HEK293 (cell line): ENCODE measurements around the gene CYB5R3.

ENCODE experiments used
- CTCF ChIA-PET: fragments of 350-600 bp; formaldehyde crosslinking; extraction: SDS; loops from one replicate; lab custom pipeline; 2021; ENCODE audit warnings: antibody characterized with exemption; lab: Yijun Ruan, JAX
- POLR2A ChIA-PET: fragments of 300-600 bp; formaldehyde crosslinking; extraction: SDS; loops from one replicate; lab custom pipeline; 2020; ENCODE audit warnings: antibody characterized with exemption, inconsistent platforms; lab: Yijun Ruan, JAX
- H3K27ac ChIP-seq: fragments of 200-500 bp; sonication (Bioruptor generic); 2 replicates; pipeline ENCODE4 v1.5.1; 2014; ENCODE audit warnings: low read depth, low read length, control low read depth, inconsistent platforms; ENCODE audit errors: extremely low read depth
- H3K36me3 ChIP-seq, 2 experiments: fragments of 200-500 bp in 1 of 2; sonication (Bioruptor generic) in 1 of 2; 1 replicate in 1 of 2; 2 replicates in 1 of 2; pipeline ENCODE4 v1.5.1; 2014 to 2017; ENCODE audit warnings: inconsistent platforms in 2 of 2, low read length in 2 of 2; ENCODE audit not compliant: control insufficient read depth in 2 of 2, insufficient read depth in 1 of 2
- H3K4me1 ChIP-seq: fragments of 200-500 bp; sonication (Bioruptor generic); 2 replicates; pipeline ENCODE4 v1.5.1; 2014; ENCODE audit warnings: mild to moderate bottlenecking, low read length, inconsistent platforms; ENCODE audit not compliant: control insufficient read depth, insufficient read depth
- H3K4me3 ChIP-seq: 2 replicates; pipeline ENCODE4 v1.5.1; 2011; ENCODE audit warnings: low read depth, mild to moderate bottlenecking, control low read depth, low read length, moderate library complexity
- H3K9me3 ChIP-seq: fragments of 200-500 bp; sonication (Bioruptor generic); 2 replicates; pipeline ENCODE4 v1.5.1; 2014; ENCODE audit warnings: low read depth, low read length, inconsistent platforms; ENCODE audit not compliant: control insufficient read depth, insufficient read depth
- GFI1B ChIP-seq: fragments of 450-650 bp; formaldehyde crosslinking; IDR thresholded peaks from 2 replicates; pipeline ENCODE4 v1.5.1; 2016; ENCODE audit warnings: missing biosample characterization, missing genetic modification characterization
- KLF9 ChIP-seq: fragments of 450-650 bp; formaldehyde crosslinking; IDR thresholded peaks from 2 replicates; pipeline ENCODE4 v1.5.1; 2016; ENCODE audit warnings: missing biosample characterization, missing genetic modification characterization, low read depth
- MEIS1 ChIP-seq: sonication (generic); formaldehyde crosslinking; IDR thresholded peaks from 2 replicates; pipeline ENCODE4 v1.8.1; 2022; ENCODE audit warnings: missing genetic modification reagents, mild to moderate bottlenecking, borderline replicate concordance
- RBAK ChIP-seq: fragments of 450-650 bp; formaldehyde crosslinking; IDR thresholded peaks from 2 replicates; pipeline ENCODE4 v1.5.1; 2016; ENCODE audit warnings: missing biosample characterization, missing genetic modification characterization
- REPIN1 ChIP-seq: fragments of 450-650 bp; formaldehyde crosslinking; IDR thresholded peaks from 2 replicates; pipeline ENCODE4 v1.5.1; 2017; ENCODE audit warnings: missing biosample characterization, missing genetic modification characterization, low read depth
- WT1 ChIP-seq: fragments of 450-650 bp; formaldehyde crosslinking; IDR thresholded peaks from 2 replicates; pipeline ENCODE4 v1.5.1; 2016; ENCODE audit warnings: missing biosample characterization, missing genetic modification characterization
- ZBTB49 ChIP-seq: fragments of 450-650 bp; formaldehyde crosslinking; IDR thresholded peaks from 2 replicates; pipeline ENCODE4 v1.5.1; 2016; ENCODE audit warnings: missing biosample characterization, missing genetic modification characterization, low read depth
- ZNF121 ChIP-seq: fragments of 450-650 bp; formaldehyde crosslinking; IDR thresholded peaks from 2 replicates; pipeline ENCODE4 v1.5.1; 2016; ENCODE audit warnings: missing biosample characterization, missing genetic modification characterization
- ZNF132 ChIP-seq: fragments of 450-650 bp; formaldehyde crosslinking; IDR thresholded peaks from 2 replicates; pipeline ENCODE4 v1.5.1; 2017; ENCODE audit warnings: missing biosample characterization, missing genetic modification characterization, borderline replicate concordance
- ZNF146 ChIP-seq: fragments of 450-650 bp; formaldehyde crosslinking; IDR thresholded peaks from 2 replicates; pipeline ENCODE4 v1.5.1; 2016; ENCODE audit warnings: missing biosample characterization, missing genetic modification characterization
- ZNF169 ChIP-seq: fragments of 450-650 bp; formaldehyde crosslinking; IDR thresholded peaks from 2 replicates; pipeline ENCODE4 v1.5.1; 2016; ENCODE audit warnings: missing biosample characterization, missing genetic modification characterization
- ZNF449 ChIP-seq: fragments of 450-650 bp; formaldehyde crosslinking; IDR thresholded peaks from 2 replicates; pipeline ENCODE4 v1.5.1; 2017; ENCODE audit warnings: missing biosample characterization, mild to moderate bottlenecking, missing genetic modification characterization, moderate library complexity
- ZNF510 ChIP-seq: fragments of 450-650 bp; formaldehyde crosslinking; IDR thresholded peaks from 2 replicates; pipeline ENCODE4 v1.5.1; 2018; ENCODE audit warnings: mild to moderate bottlenecking, missing genetic modification characterization, missing biosample characterization; ENCODE audit not compliant: insufficient replicate concordance
- ZNF514 ChIP-seq: fragments of 450-650 bp; formaldehyde crosslinking; IDR thresholded peaks from 2 replicates; pipeline ENCODE4 v1.5.1; 2016; ENCODE audit warnings: missing biosample characterization, missing genetic modification characterization
- ZNF530 ChIP-seq: fragments of 450-650 bp; formaldehyde crosslinking; IDR thresholded peaks from 2 replicates; pipeline ENCODE4 v1.5.1; 2016; ENCODE audit warnings: low read depth, missing biosample characterization, missing genetic modification characterization
- ZNF580 ChIP-seq: fragments of 450-650 bp; formaldehyde crosslinking; IDR thresholded peaks from 2 replicates; pipeline ENCODE4 v1.5.1; 2016; ENCODE audit warnings: missing biosample characterization, missing genetic modification characterization
- ZNF610 ChIP-seq: fragments of 450-650 bp; formaldehyde crosslinking; IDR thresholded peaks from 2 replicates; pipeline ENCODE4 v1.5.1; 2016; ENCODE audit warnings: missing biosample characterization, missing genetic modification characterization, borderline replicate concordance
- ZNF645 ChIP-seq: fragments of 450-650 bp; formaldehyde crosslinking; IDR thresholded peaks from 2 replicates; pipeline ENCODE4; 2016; ENCODE audit warnings: missing biosample characterization, missing genetic modification characterization
- ZSCAN16 ChIP-seq: fragments of 450-650 bp; formaldehyde crosslinking; IDR thresholded peaks from 2 replicates; pipeline ENCODE4 v1.5.1; 2016; ENCODE audit warnings: missing biosample characterization, missing genetic modification characterization
- TF ChIP-seq, protein P1 (sequence below): fragments of 450-650 bp; formaldehyde crosslinking; IDR thresholded peaks from 2 replicates; pipeline ENCODE4 v1.5.1; 2016; ENCODE audit warnings: missing biosample characterization, missing genetic modification characterization, low read depth
- TF ChIP-seq, protein P2 (sequence below): fragments of 450-650 bp; formaldehyde crosslinking; IDR thresholded peaks from 2 replicates; pipeline ENCODE4 v1.5.1; 2016; ENCODE audit warnings: missing biosample characterization, missing genetic modification characterization
- TF ChIP-seq, protein P3 (sequence below): fragments of 450-650 bp; IDR thresholded peaks from 2 replicates; pipeline ENCODE4 v1.5.1; 2018; ENCODE audit warnings: missing biosample characterization, missing genetic modification characterization

Gene CYB5R3

DNA sequence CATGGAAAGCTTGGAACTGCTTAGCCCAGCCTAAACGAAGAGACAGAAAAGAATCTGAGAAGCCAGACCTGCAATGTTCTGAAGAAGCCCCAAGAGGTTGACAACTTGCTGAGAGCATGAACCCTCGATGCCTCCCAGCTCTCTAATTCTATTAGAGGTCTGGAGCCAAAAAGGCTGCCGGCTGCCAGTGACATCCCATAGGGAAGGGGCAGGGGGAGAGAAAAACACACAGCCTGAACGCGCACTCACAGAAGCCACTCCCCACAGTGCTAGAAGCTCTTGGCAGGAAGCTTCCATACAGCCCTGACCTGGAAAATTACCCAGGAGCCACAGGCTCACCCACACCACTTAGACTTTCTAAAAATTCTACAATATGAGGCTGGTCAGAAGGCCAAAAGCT is 52.9 kb downstream of the CYB5R3 start (continued):
- no peak for TF ChIP-seq ZNF580 (tag by site-specific recombination)
- TF ChIP-seq WT1 (tag by site-specific recombination) = no peak
- no peak for TF ChIP-seq ZNF169 (tag by site-specific recombination)
- TF ChIP-seq KLF9 (tag by site-specific recombination) = no peak
- TF ChIP-seq ZNF449 (tag by site-specific recombination) = no peak
- TF ChIP-seq RBAK = no peak
- no peak for TF ChIP-seq ZBTB49 (tag by site-specific recombination)
- no peak for TF ChIP-seq REPIN1 (tag by site-specific recombination)
- TF ChIP-seq ZNF610 = no peak

DNA sequence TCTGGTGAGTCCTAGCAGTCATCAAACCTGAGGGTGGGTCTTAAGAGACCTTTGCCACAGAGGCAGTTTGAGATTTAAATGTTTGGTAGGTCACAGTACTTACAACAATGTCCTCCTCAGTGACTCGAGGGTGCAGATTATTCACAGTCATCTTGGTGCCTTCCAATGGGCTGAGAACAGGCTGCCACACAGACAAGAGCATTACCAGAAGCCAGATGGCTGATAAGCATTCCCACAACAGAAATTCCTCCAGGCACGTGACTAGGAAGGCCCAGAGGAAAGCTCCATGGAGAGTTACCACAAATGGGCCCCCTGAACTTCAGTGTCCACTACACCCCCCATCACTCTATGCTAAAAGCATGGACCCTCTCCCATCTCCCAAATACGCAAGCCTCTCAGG is 53.8 kb downstream of the CYB5R3 start:
- Histone ChIP-seq H3K27ac (no peak overlapping the region), H3K4me1 (no peaks in the 10 kb centered on the region), H3K4me3 (no peak overlapping the region), H3K36me3 (peaks cover 79 to 94% of the 10 kb centered on the region in 2 experiments), H3K9me3 (no peaks in the 10 kb centered on the region)
- TF ChIP-seq MEIS1 (CRISPR knock-in tag) (no peak), ZNF514 (tag by site-specific recombination) (no peak), ZNF146 (tag by site-specific recombination) (no peak), GFI1B (no peak), ZNF645 (tag by site-specific recombination) (no peak), ZNF132 (tag by site-specific recombination) (no peak), ZNF510 (tag by site-specific recombination) (no peak), ZNF121 (tag by site-specific recombination) (no peak), ZNF580 (tag by site-specific recombination) (no peak), ZSCAN16 (tag by site-specific recombination) (no peak), ZNF530 (tag by site-specific recombination) (no peak)
- TF ChIP-seq, protein P1, sequence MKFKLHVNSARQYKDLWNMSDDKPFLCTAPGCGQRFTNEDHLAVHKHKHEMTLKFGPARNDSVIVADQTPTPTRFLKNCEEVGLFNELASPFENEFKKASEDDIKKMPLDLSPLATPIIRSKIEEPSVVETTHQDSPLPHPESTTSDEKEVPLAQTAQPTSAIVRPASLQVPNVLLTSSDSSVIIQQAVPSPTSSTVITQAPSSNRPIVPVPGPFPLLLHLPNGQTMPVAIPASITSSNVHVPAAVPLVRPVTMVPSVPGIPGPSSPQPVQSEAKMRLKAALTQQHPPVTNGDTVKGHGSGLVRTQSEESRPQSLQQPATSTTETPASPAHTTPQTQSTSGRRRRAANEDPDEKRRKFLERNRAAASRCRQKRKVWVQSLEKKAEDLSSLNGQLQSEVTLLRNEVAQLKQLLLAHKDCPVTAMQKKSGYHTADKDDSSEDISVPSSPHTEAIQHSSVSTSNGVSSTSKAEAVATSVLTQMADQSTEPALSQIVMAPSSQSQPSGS (tag by site-specific recombination) = no peak
- TF ChIP-seq, protein P2, sequence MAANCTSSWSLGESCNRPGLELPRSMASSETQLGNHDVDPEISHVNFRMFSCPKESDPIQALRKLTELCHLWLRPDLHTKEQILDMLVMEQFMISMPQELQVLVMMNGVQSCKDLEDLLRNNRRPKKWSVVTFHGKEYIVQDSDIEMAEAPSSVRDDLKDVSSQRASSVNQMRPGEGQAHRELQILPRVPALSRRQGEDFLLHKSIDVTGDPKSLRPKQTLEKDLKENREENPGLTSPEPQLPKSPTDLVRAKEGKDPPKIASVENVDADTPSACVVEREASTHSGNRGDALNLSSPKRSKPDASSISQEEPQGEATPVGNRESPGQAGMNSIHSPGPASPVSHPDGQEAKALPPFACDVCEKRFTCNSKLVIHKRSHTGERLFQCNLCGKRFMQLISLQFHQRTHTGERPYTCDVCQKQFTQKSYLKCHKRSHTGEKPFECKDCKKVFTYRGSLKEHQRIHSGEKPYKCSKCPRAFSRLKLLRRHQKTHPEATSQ (tag by site-specific recombination) = no peak
- TF ChIP-seq, protein P3, sequence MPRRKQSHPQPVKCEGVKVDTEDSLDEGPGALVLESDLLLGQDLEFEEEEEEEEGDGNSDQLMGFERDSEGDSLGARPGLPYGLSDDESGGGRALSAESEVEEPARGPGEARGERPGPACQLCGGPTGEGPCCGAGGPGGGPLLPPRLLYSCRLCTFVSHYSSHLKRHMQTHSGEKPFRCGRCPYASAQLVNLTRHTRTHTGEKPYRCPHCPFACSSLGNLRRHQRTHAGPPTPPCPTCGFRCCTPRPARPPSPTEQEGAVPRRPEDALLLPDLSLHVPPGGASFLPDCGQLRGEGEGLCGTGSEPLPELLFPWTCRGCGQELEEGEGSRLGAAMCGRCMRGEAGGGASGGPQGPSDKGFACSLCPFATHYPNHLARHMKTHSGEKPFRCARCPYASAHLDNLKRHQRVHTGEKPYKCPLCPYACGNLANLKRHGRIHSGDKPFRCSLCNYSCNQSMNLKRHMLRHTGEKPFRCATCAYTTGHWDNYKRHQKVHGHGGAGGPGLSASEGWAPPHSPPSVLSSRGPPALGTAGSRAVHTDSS = no peak
- ChIA-PET POLR2A (no interaction called here), CTCF (interaction anchor here (0.9 to 1.8 kb wide), 3 partner anchors 15 to 151 kb away, joined by 3 to 5 read pairs (median 3); no protein-coding TSS in a partner anchor)
